Measurements from ENCODE around the gene CD99L2.
A peak's percentile ranks its signal among the peaks of the same experiment; 100 is the strongest.

Gene CD99L2

GRCh38 chrX:150762258-150763165 lies 136.0 kb downstream of the CD99L2 start:
- DNase-seq (ENCODE audit: low read depth) = no peak

GRCh38 chrX:150761819-150762216 lies 136.7 kb downstream of the CD99L2 start:
- no peak for DNase-seq (ENCODE audit: low read depth)

- DNase-seq (ENCODE audit: low read depth) = no peak
These were observed 137.2 kb downstream of the CD99L2 start for GRCh38 chrX:150761176-150761818.

GRCh38 chrX:150759568-150760416 lies 138.7 kb downstream of the CD99L2 start:
- no peak for DNase-seq (ENCODE audit: low read depth)

GRCh38 chrX:150757371-150757770 lies 141.1 kb downstream of the CD99L2 start:
- no peak for DNase-seq (ENCODE audit: low read depth)

GRCh38 chrX:150753968-150754367 lies 144.5 kb downstream of the CD99L2 start:
- no peak for DNase-seq (ENCODE audit: low read depth)

- no peak for DNase-seq (ENCODE audit: low read depth)
These were observed 145.1 kb downstream of the CD99L2 start for GRCh38 chrX:150753357-150753756.

- DNase-seq (ENCODE audit: low read depth) = no peak
These were observed 146.3 kb downstream of the CD99L2 start for GRCh38 chrX:150752124-150752523.

- DNase-seq (ENCODE audit: low read depth) = no peak
These were observed 162.0 kb downstream of the CD99L2 start for GRCh38 chrX:150736475-150736874.

GRCh38 chrX:150731795-150732194 lies 166.7 kb downstream of the CD99L2 start:
- peak; percentile 31 for DNase-seq (ENCODE audit: low read depth)

- no peak for DNase-seq (ENCODE audit: low read depth)
These were observed 167.7 kb downstream of the CD99L2 start for GRCh38 chrX:150730719-150731118.

GRCh38 chrX:150729956-150730355 lies 168.5 kb downstream of the CD99L2 start:
- no peak for DNase-seq (ENCODE audit: low read depth)

- no peak for DNase-seq (ENCODE audit: low read depth)
These were observed 178.8 kb downstream of the CD99L2 start for GRCh38 chrX:150719621-150720020.
